Effector memory CD8-positive, alpha-beta T cell (primary cell): ENCODE data around the gene RER1.

Experiments used
- ATAC-seq: fragments of 150-1000 bp; cut with Tn5 transposase; replicated peaks from 2 replicates; pipeline ENCODE4 v1.10.0; 2021; ENCODE audit warnings: mild to moderate bottlenecking, moderate library complexity
- DNase-seq, 3 experiments: peaks; one replicate each; pipeline ENCODE4 v3.0.0; 2021
- H3K27ac Mint-ChIP-seq, 2 donors: one replicate each; pipeline ENCODE4 v1.8.0; 2022; ENCODE audit warnings: mild to moderate bottlenecking in 2 of 2, mixed read lengths in 2 of 2, moderate library complexity in 2 of 2
- H3K27me3 Mint-ChIP-seq, 2 donors: one replicate each; pipeline ENCODE4 v1.8.0; 2022; ENCODE audit warnings: mixed read lengths in 2 of 2
- H3K36me3 Mint-ChIP-seq: one replicate; pipeline ENCODE4 v1.8.0; 2022; ENCODE audit warnings: mild to moderate bottlenecking, moderate library complexity, mixed read lengths; ENCODE audit not compliant: insufficient read depth
- H3K4me1 Mint-ChIP-seq, 2 donors: one replicate each; pipeline ENCODE4 v1.8.0; 2022; ENCODE audit warnings: low read depth in 2 of 2, mixed read lengths in 2 of 2
- H3K4me3 Mint-ChIP-seq, 2 donors: one replicate each; pipeline ENCODE4 v1.8.0; 2022; ENCODE audit warnings: mild to moderate bottlenecking in 2 of 2, mixed read lengths in 2 of 2, moderate library complexity in 2 of 2
- H3K9me3 Mint-ChIP-seq, 2 donors: one replicate each; pipeline ENCODE4 v1.8.0; 2022; ENCODE audit warnings: mixed read lengths in 2 of 2

Gene RER1

GRCh38 chr1:2385606-2386280, 5.9 kb upstream of the RER1 start:
- Mint-ChIP-seq H3K36me3 (peaks cover 6% of the 10 kb centered on the region), H3K9me3 (no peaks in the 10 kb centered on the region), H3K27ac (no peak overlapping the region), H3K4me1 (peaks cover 4 to 5% of the 10 kb centered on the region in 2 donors), H3K4me3 (peak overlapping the region in 1 of 2 donors; percentile 8), H3K27me3 (no peaks in the 10 kb centered on the region)
- ATAC-seq (no peak), DNase-seq (no peak)

- no peak overlapping the region for H3K4me3 Mint-ChIP-seq
- H3K36me3 Mint-ChIP-seq, result peaks cover 10% of the 10 kb centered on the region
- H3K27ac Mint-ChIP-seq, result peak overlapping the region in 1 of 2 donors; percentile 41
- no peak for DNase-seq
- H3K4me1 Mint-ChIP-seq, result peaks cover 4 to 5% of the 10 kb centered on the region in 2 donors
- no peaks in the 10 kb centered on the region for H3K9me3 Mint-ChIP-seq
- H3K27me3 Mint-ChIP-seq, result no peaks in the 10 kb centered on the region
- ATAC-seq, result no peak
Measured at GRCh38 chr1:2386636-2387611, 4.7 kb upstream of the RER1 start.

DNA sequence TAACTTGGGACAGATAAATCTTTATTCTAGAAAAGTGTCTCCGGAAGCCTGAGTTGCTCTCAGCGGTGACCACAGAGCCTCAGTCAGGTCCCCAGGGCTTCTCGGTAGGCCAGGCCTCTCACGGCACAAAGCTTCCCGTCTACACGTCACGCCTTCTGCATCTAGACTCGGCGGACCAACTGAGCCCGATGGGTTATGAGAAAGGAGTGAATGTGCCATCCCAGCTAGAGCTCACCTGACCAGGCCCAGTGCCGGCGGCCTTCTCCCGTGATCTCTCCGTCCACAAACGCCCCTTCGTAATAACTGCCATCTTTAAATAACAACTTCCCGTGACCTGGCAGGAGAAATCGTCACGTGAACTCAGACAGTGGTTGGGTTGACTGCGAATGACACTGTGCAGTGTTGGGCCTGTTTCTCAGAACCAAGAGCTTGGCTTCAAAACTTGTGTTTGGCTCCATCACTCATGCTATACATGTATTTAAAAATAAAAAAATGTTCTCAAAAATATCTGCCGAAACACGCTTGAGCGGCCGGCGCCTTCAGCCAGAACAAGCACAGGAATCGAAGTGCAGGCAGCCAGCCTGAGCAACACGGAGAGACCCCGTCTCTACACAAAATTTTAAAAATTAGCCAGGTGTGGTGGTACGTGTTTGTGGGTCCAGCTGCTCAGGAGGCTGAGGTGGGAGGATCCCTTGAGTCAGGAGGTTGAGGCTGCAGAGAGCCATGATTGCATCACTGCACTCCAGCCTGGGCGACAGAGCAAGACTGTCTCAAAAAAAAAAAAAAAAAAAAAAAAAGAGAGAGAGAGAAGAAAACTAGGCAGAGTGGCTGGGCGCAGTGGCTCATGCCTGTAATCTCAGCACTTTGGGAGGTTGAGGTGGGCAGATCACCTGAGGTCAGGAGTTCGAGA, 3.4 kb upstream of the RER1 start:
- peaks cover 16% of the 10 kb centered on the region for H3K36me3 Mint-ChIP-seq
- DNase-seq (no peak), ATAC-seq (no peak)
- no peak overlapping the region for H3K27ac Mint-ChIP-seq
- H3K9me3 Mint-ChIP-seq, result no peaks in the 10 kb centered on the region
- H3K4me1 Mint-ChIP-seq, result peaks cover 15% of the 10 kb centered on the region in 2 donors
- no peaks in the 10 kb centered on the region for H3K27me3 Mint-ChIP-seq
- H3K4me3 Mint-ChIP-seq, result no peak overlapping the region

GRCh38 chr1:2389644-2390043, 2.0 kb upstream of the RER1 start:
- peaks cover 20% of the 10 kb centered on the region for H3K36me3 Mint-ChIP-seq
- peak overlapping the region; percentile 58 to 82 for H3K27ac Mint-ChIP-seq
- H3K9me3 Mint-ChIP-seq, result no peaks in the 10 kb centered on the region
- H3K4me1 Mint-ChIP-seq, result peaks cover 27% of the 10 kb centered on the region in 2 donors
- no peaks in the 10 kb centered on the region for H3K27me3 Mint-ChIP-seq
- DNase-seq, result no peak
- H3K4me3 Mint-ChIP-seq, result peak overlapping the region; percentile 84 to 87
- no peak for ATAC-seq

DNA sequence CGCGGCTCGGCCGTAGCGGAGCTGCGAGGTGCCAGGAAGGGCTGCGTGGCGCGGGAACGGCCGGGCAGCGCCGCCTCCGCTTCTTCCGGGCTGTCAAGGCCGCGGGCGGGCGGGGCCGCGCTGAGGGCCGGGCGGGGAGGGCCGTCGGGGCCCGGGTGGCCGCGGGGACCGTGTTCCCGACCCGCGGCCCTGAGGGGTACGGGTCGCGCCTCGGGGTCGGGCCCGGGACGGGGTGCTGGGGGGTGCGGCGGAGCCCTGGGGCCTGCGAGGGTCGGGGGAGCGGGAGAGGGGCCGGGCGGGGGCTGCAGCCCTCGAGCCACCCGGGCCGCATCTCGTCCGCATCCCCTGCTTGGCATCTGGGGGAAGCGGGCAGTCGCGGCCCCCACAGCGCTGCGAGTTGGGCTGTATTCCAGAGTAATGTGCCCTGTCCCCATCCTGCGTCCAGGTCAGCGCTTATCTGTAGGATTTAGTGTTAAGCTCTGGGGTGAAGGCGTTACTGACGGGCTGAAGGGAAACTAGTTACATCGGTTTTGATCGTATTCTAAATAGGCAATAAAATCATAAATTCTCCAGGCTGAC, 379 bp downstream of the RER1 start:
- peak overlapping the region; percentile 84 to 87 for H3K4me3 Mint-ChIP-seq
- DNase-seq, result no peak

DNA sequence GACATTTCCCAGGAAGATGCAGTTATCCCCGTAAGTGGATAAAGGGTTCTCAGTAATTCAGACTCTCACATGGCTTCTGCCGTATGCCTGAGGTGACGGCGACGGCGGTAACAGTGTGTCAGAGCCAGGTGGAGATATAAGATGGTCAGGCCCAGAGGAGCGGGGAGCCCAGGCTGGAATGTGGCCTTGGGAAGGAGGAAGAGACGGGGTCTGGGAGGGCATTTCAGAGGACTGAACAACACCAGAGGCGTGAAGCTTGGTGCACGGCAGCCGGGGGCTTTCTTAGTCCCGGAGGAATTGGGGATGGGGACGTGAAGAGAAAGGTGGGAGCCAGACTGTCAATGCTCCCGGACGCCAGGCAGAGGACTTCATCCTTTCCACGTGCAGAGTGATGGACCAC, 1.0 kb downstream of the RER1 start:
- Mint-ChIP-seq H3K27ac (peak overlapping the region; percentile 86 to 94), H3K4me1 (peaks cover 35% of the 10 kb centered on the region in 2 donors), H3K36me3 (peaks cover 46% of the 10 kb centered on the region), H3K9me3 (no peaks in the 10 kb centered on the region), H3K27me3 (no peaks in the 10 kb centered on the region), H3K4me3 (peak overlapping the region; percentile 69 to 83)
- ATAC-seq (no peak), DNase-seq (no peak)

More for the DNA sequence above, 379 bp downstream of the RER1 start:
- no peaks in the 10 kb centered on the region for H3K9me3 Mint-ChIP-seq
- peaks cover 32 to 35% of the 10 kb centered on the region in 2 donors for H3K4me1 Mint-ChIP-seq
- ATAC-seq, result peak; percentile 17
- H3K27me3 Mint-ChIP-seq, result no peaks in the 10 kb centered on the region
- H3K27ac Mint-ChIP-seq, result peak overlapping the region; percentile 86 to 94
- H3K36me3 Mint-ChIP-seq, result peaks cover 40% of the 10 kb centered on the region

- DNase-seq (no peak), ATAC-seq (no peak)
- Mint-ChIP-seq H3K9me3 (no peaks in the 10 kb centered on the region), H3K27ac (peak overlapping the region; percentile 86 to 94), H3K27me3 (no peaks in the 10 kb centered on the region), H3K4me1 (peaks cover 35% of the 10 kb centered on the region in 2 donors), H3K36me3 (peaks cover 53% of the 10 kb centered on the region), H3K4me3 (peak overlapping the region; percentile 69 to 83)
Measured at GRCh38 chr1:2393471-2393877, 1.8 kb downstream of the RER1 start.

GRCh38 chr1:2394220-2394619, 2.6 kb downstream of the RER1 start:
- H3K4me1 Mint-ChIP-seq, result peaks cover 35 to 36% of the 10 kb centered on the region in 2 donors
- H3K9me3 Mint-ChIP-seq, result no peaks in the 10 kb centered on the region
- peaks cover 55% of the 10 kb centered on the region for H3K36me3 Mint-ChIP-seq
- no peak for DNase-seq
- peak overlapping the region in 1 of 2 donors; percentile 94 for H3K27ac Mint-ChIP-seq
- no peaks in the 10 kb centered on the region for H3K27me3 Mint-ChIP-seq
- ATAC-seq, result no peak
- H3K4me3 Mint-ChIP-seq, result peak overlapping the region in 1 of 2 donors; percentile 69

DNA sequence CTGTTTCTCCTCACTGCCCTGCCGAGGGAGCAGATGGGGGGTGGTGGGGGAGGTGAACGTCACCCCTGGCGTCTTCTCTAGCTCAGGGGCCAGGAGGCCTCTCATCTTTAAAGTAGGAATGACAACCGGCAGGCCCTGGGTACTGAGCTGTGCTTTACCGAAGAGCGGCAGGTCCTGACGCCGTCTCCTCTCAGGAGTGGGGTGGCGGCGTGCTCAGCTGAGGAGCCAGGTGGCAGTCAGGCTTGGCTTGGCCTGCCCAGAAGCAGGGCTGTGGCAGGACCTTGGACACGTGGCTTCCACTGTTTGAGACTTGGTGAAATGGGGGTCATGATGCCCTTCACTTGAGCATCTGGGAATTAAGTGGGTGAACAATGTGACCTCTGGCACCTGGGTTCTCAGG, 3.1 kb downstream of the RER1 start:
- DNase-seq (no peak), ATAC-seq (no peak)
- Mint-ChIP-seq H3K27me3 (no peaks in the 10 kb centered on the region), H3K4me1 (peaks cover 37 to 39% of the 10 kb centered on the region in 2 donors), H3K4me3 (no peak overlapping the region), H3K36me3 (peaks cover 58% of the 10 kb centered on the region), H3K9me3 (no peaks in the 10 kb centered on the region), H3K27ac (peak overlapping the region in 1 of 2 donors; percentile 94)

GRCh38 chr1:2395245-2395644, 3.6 kb downstream of the RER1 start:
- Mint-ChIP-seq H3K36me3 (peaks cover 59% of the 10 kb centered on the region), H3K4me3 (no peak overlapping the region), H3K27ac (peak overlapping the region in 1 of 2 donors; percentile 94)

DNA sequence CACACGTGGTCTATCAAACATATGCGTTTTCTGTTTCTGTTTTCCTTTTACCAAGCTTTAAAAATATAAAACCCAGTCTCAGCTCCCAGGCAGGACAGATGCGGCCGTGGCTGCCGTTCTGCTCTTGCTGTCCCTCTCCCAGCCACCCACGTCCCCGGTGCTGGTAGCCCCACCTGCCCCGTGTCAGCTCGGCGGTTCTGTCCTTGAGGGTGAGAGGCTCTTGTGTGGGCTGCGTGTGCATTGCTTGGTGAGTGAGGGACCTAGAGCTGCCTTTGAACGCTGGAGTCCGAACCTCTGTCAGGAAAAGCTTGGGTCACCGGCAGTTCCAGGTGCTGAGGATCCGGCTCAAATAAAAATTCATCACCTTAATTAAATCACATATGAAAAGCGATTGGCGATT, 4.4 kb downstream of the RER1 start:
- H3K36me3 Mint-ChIP-seq, result peaks cover 63% of the 10 kb centered on the region
- no peak for DNase-seq
- H3K27me3 Mint-ChIP-seq, result no peaks in the 10 kb centered on the region
- H3K4me1 Mint-ChIP-seq, result peaks cover 33 to 39% of the 10 kb centered on the region in 2 donors
- H3K9me3 Mint-ChIP-seq, result no peaks in the 10 kb centered on the region
- ATAC-seq, result no peak
- no peak overlapping the region for H3K27ac Mint-ChIP-seq
- no peak overlapping the region for H3K4me3 Mint-ChIP-seq

More at GRCh38 chr1:2395245-2395644, 3.6 kb downstream of the RER1 start:
- Mint-ChIP-seq H3K27me3 (no peaks in the 10 kb centered on the region), H3K9me3 (no peaks in the 10 kb centered on the region), H3K4me1 (peaks cover 34 to 36% of the 10 kb centered on the region in 2 donors)
- ATAC-seq (no peak), DNase-seq (no peak)

- peaks cover 65% of the 10 kb centered on the region for H3K36me3 Mint-ChIP-seq
- no peaks in the 10 kb centered on the region for H3K27me3 Mint-ChIP-seq
- H3K4me3 Mint-ChIP-seq, result no peak overlapping the region
- DNase-seq (no peak), ATAC-seq (no peak)
- no peaks in the 10 kb centered on the region for H3K9me3 Mint-ChIP-seq
- peak overlapping the region in 1 of 2 donors; percentile 51 for H3K27ac Mint-ChIP-seq
- H3K4me1 Mint-ChIP-seq, result peaks cover 35 to 41% of the 10 kb centered on the region in 2 donors
Measured at GRCh38 chr1:2396476-2396875, 4.8 kb downstream of the RER1 start.
